Smooth muscle cell (in vitro differentiated cells): Measurements from ENCODE around the gene FAM149B1. TPM values are rescaled to one million over a fixed set of nuclear protein-coding genes. Genes with fewer than 3 reads are reported as not detected.
"Not testable (repeated sequence)": the region's sequence is repeated elsewhere in the genome, so short reads cannot be mapped to it uniquely, and the experiment has no call there.

Experiments used
- DNase-seq: peaks from one replicate; lab custom pipeline; 2025; ENCODE audit not compliant: unreplicated experiment; lab: John Stamatoyannopoulos, UW
- H2AFZ ChIP-seq: fragments of 200-600 bp; sonication (generic); 2 replicates; pipeline ENCODE4 v1.6.0; 2016; ENCODE audit warnings: antibody characterized with exemption, low read depth, mild to moderate bottlenecking
- H3F3A ChIP-seq: fragments of 200-600 bp; sonication (generic); 2 replicates; pipeline ENCODE4 v1.6.0; 2017; ENCODE audit warnings: antibody characterized with exemption, low read depth
- H3K27ac ChIP-seq: fragments of 200-600 bp; sonication (generic); 2 replicates; pipeline ENCODE4 v1.5.1; 2016; ENCODE audit warnings: low read depth, mild to moderate bottlenecking
- H3K27me3 ChIP-seq: fragments of 200-600 bp; sonication (generic); 2 replicates; pipeline ENCODE4 v1.6.1; 2016; ENCODE audit warnings: low read depth, mild to moderate bottlenecking
- H3K36me3 ChIP-seq: fragments of 200-600 bp; sonication (generic); 2 replicates; pipeline ENCODE4 v1.5.1; 2016; ENCODE audit warnings: low read depth
- H3K4me1 ChIP-seq: fragments of 200-600 bp; sonication (generic); 2 replicates; pipeline ENCODE4 v1.5.1; 2016; ENCODE audit warnings: low read depth
- H3K4me2 ChIP-seq: fragments of 200-600 bp; sonication (generic); 2 replicates; pipeline ENCODE4 v1.6.0; 2016; ENCODE audit warnings: mild to moderate bottlenecking
- H3K4me3 ChIP-seq: fragments of 200-600 bp; sonication (generic); 2 replicates; pipeline ENCODE4 v1.5.1; 2016; ENCODE audit warnings: mild to moderate bottlenecking
- H3K79me2 ChIP-seq: fragments of 200-600 bp; sonication (generic); 2 replicates; pipeline ENCODE4 v1.6.0; 2016; ENCODE audit warnings: low read depth, mild to moderate bottlenecking
- H3K9ac ChIP-seq: fragments of 200-600 bp; sonication (generic); 2 replicates; pipeline ENCODE4 v1.6.0; 2016; ENCODE audit warnings: low read depth
- H3K9me3 ChIP-seq: fragments of 200-600 bp; sonication (generic); replicated peaks from 2 replicates; pipeline ENCODE4 v1.5.1; 2016; ENCODE audit warnings: low read depth
- H4K20me1 ChIP-seq: fragments of 200-600 bp; sonication (generic); 2 replicates; pipeline ENCODE4 v1.6.0; 2016; ENCODE audit warnings: low read depth
- CTCF ChIP-seq: fragments of 200-600 bp; sonication (generic); IDR thresholded peaks from 2 replicates; pipeline ENCODE4 v1.5.1; 2017; ENCODE audit warnings: borderline replicate concordance, mild to moderate bottlenecking, antibody characterized with exemption; ENCODE audit not compliant: insufficient read depth, poor library complexity, severe bottlenecking
- WGBS: methylation state at CpG from one replicate; pipeline ENCODE4 v1.1.7; 2016; ENCODE audit warnings: low lambda C conversion rate; 5-methylcytosine and 5-hydroxymethylcytosine counted together
- polyA plus RNA-seq: library from polyadenylated mRNA; unstranded; fragments of >200 nt; fragmentation: Nextera tagmentation; extraction: Ambion mirVana; gene quantifications from 2 replicates; pipeline ENCODE4 v1.2.1, GENCODE V29; 2016
- total RNA-seq: library from RNA; depleted of rRNA; stranded (reverse); fragments of >200 nt; gene quantifications from 2 replicates; pipeline ENCODE4 v1.2.3, GENCODE V29; 2014

The FAM149B1 gene
- total and polyA plus RNA-seq, 2 experiments from 2014 or later = 10.5 to 29.0 TPM

- Histone ChIP-seq H4K20me1 (no peaks in the 10 kb centered on the region), H3K4me2 (peak overlapping the region; percentile 97), H3K9me3 (no peaks in the 10 kb centered on the region), H3K4me3 (peak overlapping the region; percentile 70), H3K4me1 (peaks cover 23% of the 10 kb centered on the region), H3F3A (peaks cover 22% of the 10 kb centered on the region), H2AFZ (peak overlapping the region; percentile 94), H3K79me2 (peaks cover 40% of the 10 kb centered on the region), H3K27me3 (no peaks in the 10 kb centered on the region), H3K9ac (peak overlapping the region; percentile 92), H3K27ac (peak overlapping the region; percentile 92), H3K36me3 (no peaks in the 10 kb centered on the region)
- DNase-seq = no peak
- TF ChIP-seq CTCF = no peak
- WGBS = 18% methylated on average over 23 of the region's 23 CpGs
Observed at GRCh38 chr10:73251683-73252444, 83.9 kb downstream of the FAM149B1 start.

GRCh38 chr10:73252445-73253224 is 84.7 kb downstream of the FAM149B1 start, which contains the start of gene MRPS16:
Gene MRPS16, minus strand, starts transcription at chr10:73252644. Its CDS starts 162 bp downstream, at chr10:73252482.
- H2AFZ ChIP-seq = peak within 1 kb of the TSS; percentile 94
- peak within 1 kb of the TSS; percentile 92 for H3K27ac ChIP-seq
- no peaks in the 10 kb centered on the region for H3K27me3 ChIP-seq
- H3K4me2 ChIP-seq = peak within 1 kb of the TSS; percentile 97
- no peak for TF ChIP-seq CTCF
- under 1% methylated on average over 44 of the region's 51 CpGs for WGBS
- H3K9me3 ChIP-seq = no peaks in the 10 kb centered on the region
- no peaks in the 10 kb centered on the region for H3K36me3 ChIP-seq
- peaks cover 22% of the 10 kb centered on the region for H3F3A ChIP-seq
- peaks cover 40% of the 10 kb centered on the region for H3K79me2 ChIP-seq
- no peaks in the 10 kb centered on the region for H4K20me1 ChIP-seq
- peak within 1 kb of the TSS; percentile 92 for H3K9ac ChIP-seq
- DNase-seq = peak; percentile 92
- peak within 1 kb of the TSS; percentile 70 for H3K4me3 ChIP-seq
- H3K4me1 ChIP-seq = peaks cover 21% of the 10 kb centered on the region

- Histone ChIP-seq H3K4me2 (peak overlapping the region; percentile 97), H3F3A (peaks cover 18% of the 10 kb centered on the region), H2AFZ (peak overlapping the region; percentile 94), H3K27me3 (no peaks in the 10 kb centered on the region), H3K36me3 (no peaks in the 10 kb centered on the region), H3K4me3 (peak overlapping the region; percentile 70), H3K9me3 (no peaks in the 10 kb centered on the region), H4K20me1 (no peaks in the 10 kb centered on the region), H3K27ac (peak overlapping the region; percentile 92), H3K9ac (peak overlapping the region; percentile 92), H3K79me2 (peaks cover 40% of the 10 kb centered on the region), H3K4me1 (peaks cover 16% of the 10 kb centered on the region)
- TF ChIP-seq CTCF = no peak
- no peak for DNase-seq
- WGBS = 3% methylated on average over 4 of the region's 4 CpGs
Observed at GRCh38 chr10:73253225-73253555, 85.3 kb downstream of the FAM149B1 start.

- DNase-seq = not testable (repeated sequence)
- 98% methylated on average over 10 of the region's 10 CpGs for WGBS
Observed at GRCh38 chr10:73258612-73259011, 90.7 kb downstream of the FAM149B1 start.

More at GRCh38 chr10:73258612-73259011, 90.7 kb downstream of the FAM149B1 start:
- H4K20me1 ChIP-seq, H3K4me1 ChIP-seq, H3K27ac ChIP-seq, H3K27me3 ChIP-seq, H3K9me3 ChIP-seq, H3K9ac ChIP-seq, H2AFZ ChIP-seq, H3F3A ChIP-seq, H3K36me3 ChIP-seq, H3K79me2 ChIP-seq, H3K4me3 ChIP-seq, H3K4me2 ChIP-seq: not testable (repeated sequence)
